Testis (tissue), 2 donors: ENCODE data around the gene IFNA2.

Experiments
- CTCF ChIP-seq, 3 experiments: fragments of 450-650 bp in 2 of 3; fragments of 200-600 bp in 1 of 3; sonication (generic) in 1 of 3; IDR thresholded peaks; one replicate each; pipeline ENCODE4 v1.5.1; 2016 to 2019; ENCODE audit warnings: antibody characterized with exemption in 3 of 3, mild to moderate bottlenecking in 2 of 3, moderate library complexity in 1 of 3
- POLR2A ChIP-seq: fragments of 450-650 bp; IDR thresholded peaks from one replicate; pipeline ENCODE4 v1.6.1; 2017; ENCODE audit warnings: antibody characterized with exemption, mild to moderate bottlenecking, moderate library complexity

- TF ChIP-seq CTCF (IDR thresholded peaks at IDR 0.05) (no peak), POLR2A (no peak)
Observed at GRCh38 chr9:21414220-21414940, 29.2 kb upstream of the IFNA2 start.
